K562 (cell line): Measurements from ENCODE around the gene LZTR1. TPM values are rescaled to one million over a fixed set of nuclear protein-coding genes. Genes with fewer than 3 reads are reported as not detected.

ENCODE experiments used
- BCOR ChIP-seq: fragments of 450-650 bp; IDR thresholded peaks from 2 replicates; pipeline ENCODE4 v1.6.1; 2016
- CBFB ChIP-seq: sonication (generic); formaldehyde crosslinking; IDR thresholded peaks from 2 replicates; pipeline ENCODE4 v1.4.0; 2020; ENCODE audit warnings: mild to moderate bottlenecking, missing genetic modification reagents
- EHMT2 ChIP-seq: fragments of 450-650 bp; IDR thresholded peaks from 2 replicates; pipeline ENCODE4 v1.6.1; 2018; ENCODE audit warnings: antibody characterized with exemption
- FOXM1 ChIP-seq, 2 experiments: fragments of 450-650 bp in 1 of 2; sonication (generic) in 1 of 2; formaldehyde crosslinking in 1 of 2; IDR thresholded peaks; 2 replicates each; pipeline versions ENCODE4 v1.6.1 to v1.9.0; 2017 to 2022; ENCODE audit warnings: low read depth in 2 of 2, mild to moderate bottlenecking in 2 of 2, missing genetic modification reagents in 1 of 2, moderate library complexity in 1 of 2
- GATAD2B ChIP-seq: fragments of 450-650 bp; IDR thresholded peaks from 2 replicates; pipeline ENCODE4 v1.6.1; 2017; ENCODE audit warnings: mild to moderate bottlenecking, borderline replicate concordance
- KDM1A ChIP-seq, 2 experiments: fragments of 450-650 bp; IDR thresholded peaks; 2 replicates each; pipeline ENCODE4 v1.6.1; 2016; ENCODE audit warnings: mild to moderate bottlenecking in 2 of 2
- MAFF ChIP-seq: IDR thresholded peaks from 2 replicates; pipeline ENCODE4 v1.6.1; 2012; ENCODE audit warnings: low read length, improper control_type of control experiment
- MTA1 ChIP-seq: fragments of 450-650 bp; IDR thresholded peaks from 2 replicates; pipeline ENCODE4 v1.6.1; 2017; ENCODE audit warnings: borderline replicate concordance
- MYC ChIP-seq, 2 experiments: fragments of 250-450 bp in 1 of 2; sonication (Bioruptor Pico) in 1 of 2; IDR thresholded peaks; 2 replicates each; pipeline versions ENCODE4 v1.5.1 to v1.6.1; 2012 to 2021; ENCODE audit warnings: low read depth in 2 of 2, borderline replicate concordance in 1 of 2, improper control_type of control experiment in 1 of 2, low read length in 1 of 2, mild to moderate bottlenecking in 1 of 2, moderate library complexity in 1 of 2
- OTX1 ChIP-seq: fragments of 450-650 bp; formaldehyde crosslinking; IDR thresholded peaks from 2 replicates; pipeline ENCODE4 v1.4.0; 2022; ENCODE audit warnings: mild to moderate bottlenecking
- PRMT5 ChIP-seq: sonication (generic); formaldehyde crosslinking; IDR thresholded peaks from 2 replicates; pipeline ENCODE4 v1.5.0; 2020; ENCODE audit warnings: missing genetic modification reagents
- PURB ChIP-seq: sonication (generic); formaldehyde crosslinking; IDR thresholded peaks from 2 replicates; pipeline ENCODE4 v1.9.0; 2021; ENCODE audit warnings: low read depth, mild to moderate bottlenecking, missing genetic modification reagents
- TCF3 ChIP-seq: sonication (generic); formaldehyde crosslinking; IDR thresholded peaks from 2 replicates; pipeline ENCODE4 v1.4.0; 2020; ENCODE audit warnings: mild to moderate bottlenecking, missing genetic modification reagents
- ZEB2 ChIP-seq: fragments of 450-650 bp; IDR thresholded peaks from 2 replicates; pipeline ENCODE4 v1.6.1; 2016
- ZFP1 ChIP-seq: fragments of 450-650 bp; formaldehyde crosslinking; IDR thresholded peaks from 2 replicates; pipeline ENCODE4 v1.4.0; 2020; ENCODE audit warnings: mild to moderate bottlenecking, mixed read lengths
- ZKSCAN1 ChIP-seq: fragments of 150-350 bp; IDR thresholded peaks from 2 replicates; pipeline ENCODE4 v1.6.1; 2016; ENCODE audit warnings: low read depth, low read length
- ZNF41 ChIP-seq: fragments of 250-450 bp; sonication (Bioruptor Pico); conservative IDR thresholded peaks from 2 replicates; pipeline ENCODE4 v1.4.0; 2020; ENCODE audit warnings: mild to moderate bottlenecking
- polyA plus RNA-seq, 8 experiments: library from polyadenylated mRNA; depleted of rRNA in 4 of 8; stranded (reverse) in 5 of 8; unstranded in 3 of 8; fragments of >200 nt; fragmentation: Nextera tagmentation in 2 of 8; fragmentation: Illumina TruSeq in 1 of 8; extraction: Ambion mirVana in 2 of 8; extraction: Trizol in 1 of 8; gene quantifications; 2 replicates each; pipeline versions ENCODE4 v1.2.1 to v1.2.3, GENCODE V29; 2011 to 2014; ENCODE audit warnings: inconsistent platforms in 1 of 8, missing spikeins in 1 of 8
- total RNA-seq, 7 experiments: library from RNA; depleted of rRNA in 6 of 7; stranded (reverse); fragments of >200 nt in 6 of 7; fragmentation: Illumina TruSeq in 2 of 7; extraction: Trizol in 2 of 7; gene quantifications; 2 replicates each; pipeline versions ENCODE4 v1.2.1 to v1.2.3, GENCODE V29; 2011 to 2021; ENCODE audit warnings: low replicate concordance in 1 of 7
- TF ChIP-seq, protein P1 (sequence below): fragments of 250-450 bp; sonication (Bioruptor Pico); IDR thresholded peaks from 2 replicates; pipeline ENCODE4 v1.5.0; 2021; ENCODE audit warnings: mild to moderate bottlenecking, borderline replicate concordance
- TF ChIP-seq, protein P2 (sequence below): fragments of 450-650 bp; formaldehyde crosslinking; IDR thresholded peaks from 2 replicates; pipeline ENCODE4 v1.4.0; 2020; ENCODE audit warnings: mild to moderate bottlenecking
- TF ChIP-seq, protein P3 (sequence below): IDR thresholded peaks from 3 replicates; pipeline ENCODE4 v1.6.1; 2011; ENCODE audit warnings: borderline replicate concordance, mild to moderate bottlenecking, moderate library complexity; ENCODE audit not compliant: insufficient read length; ENCODE audit errors: extremely low read depth
- TF ChIP-seq, protein P4 (sequence below): fragments of 450-650 bp; IDR thresholded peaks from 2 replicates; pipeline ENCODE4 v1.6.1; 2016; ENCODE audit warnings: missing biosample characterization, missing genetic modification characterization
- TF ChIP-seq, protein P5 (sequence below): sonication (generic); formaldehyde crosslinking; IDR thresholded peaks from 2 replicates; pipeline ENCODE4 v1.5.0; 2020; ENCODE audit warnings: missing genetic modification reagents

The LZTR1 gene
- total and polyA plus RNA-seq, 9 of the 15 experiments (the other 6 are each of a cell fraction or from before 2014, with no cell fraction given), result 2.2 to 135 (median 63.0) TPM

DNA sequence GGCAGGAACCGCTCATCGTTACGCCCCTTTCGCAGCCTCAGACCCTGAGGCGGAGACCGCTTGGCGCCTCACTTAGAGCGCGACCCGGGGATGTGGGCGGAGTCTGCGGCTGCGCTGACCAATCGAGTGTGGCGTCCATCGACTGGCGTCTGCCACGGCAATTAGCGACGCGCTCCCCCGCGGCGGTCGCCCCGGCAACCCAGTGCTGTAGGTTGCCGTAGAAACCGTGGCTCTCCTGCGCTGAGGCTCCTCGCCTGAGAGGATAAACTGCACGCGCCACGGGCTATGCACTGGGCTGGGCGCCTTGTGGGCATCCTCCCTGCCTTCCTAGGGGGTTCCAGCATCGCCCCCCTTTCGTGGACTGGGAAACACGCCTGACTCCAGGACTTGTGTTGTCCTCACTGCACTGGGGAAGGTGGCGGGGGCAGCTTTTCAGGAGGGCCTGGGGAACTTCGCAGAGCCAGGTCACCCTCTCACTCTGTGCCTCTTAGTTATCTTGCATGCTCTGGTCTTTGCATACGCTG lies 32.2 kb downstream of the LZTR1 start (continued):
- TF ChIP-seq TCF3 (CRISPR knock-in tag) (no peak), FOXM1 (IDR thresholded peaks at IDR 0.05; ENCODE audit: low read depth) (no peak), FOXM1 (CRISPR knock-in tag; IDR thresholded peaks at IDR 0.05; ENCODE audit: low read depth) (no peak), ZNF41 (CRISPR knock-in tag) (no peak; the same call in 1 of the 2 replicates), ZKSCAN1 (no peak; the same call in 1 of the 2 replicates), PURB (CRISPR knock-in tag) (no peak), MAFF (no peak), OTX1 (CRISPR knock-in tag) (no peak), EHMT2 (no peak), BCOR (no peak), KDM1A (IDR thresholded peaks at IDR 0.05) (no peak), CBFB (CRISPR knock-in tag) (no peak), MYC (IDR thresholded peaks at IDR 0.05; ENCODE audit: low read depth, low read length) (peak; percentile 36; the same call in 1 of the 2 replicates), MYC (CRISPR knock-in tag; IDR thresholded peaks at IDR 0.05; ENCODE audit: borderline replicate concordance, low read depth) (peak; percentile 83), ZFP1 (CRISPR knock-in tag) (no peak), ZEB2 (no peak), MTA1 (no peak), GATAD2B (no peak), PRMT5 (no peak)
- TF ChIP-seq, protein P1, sequence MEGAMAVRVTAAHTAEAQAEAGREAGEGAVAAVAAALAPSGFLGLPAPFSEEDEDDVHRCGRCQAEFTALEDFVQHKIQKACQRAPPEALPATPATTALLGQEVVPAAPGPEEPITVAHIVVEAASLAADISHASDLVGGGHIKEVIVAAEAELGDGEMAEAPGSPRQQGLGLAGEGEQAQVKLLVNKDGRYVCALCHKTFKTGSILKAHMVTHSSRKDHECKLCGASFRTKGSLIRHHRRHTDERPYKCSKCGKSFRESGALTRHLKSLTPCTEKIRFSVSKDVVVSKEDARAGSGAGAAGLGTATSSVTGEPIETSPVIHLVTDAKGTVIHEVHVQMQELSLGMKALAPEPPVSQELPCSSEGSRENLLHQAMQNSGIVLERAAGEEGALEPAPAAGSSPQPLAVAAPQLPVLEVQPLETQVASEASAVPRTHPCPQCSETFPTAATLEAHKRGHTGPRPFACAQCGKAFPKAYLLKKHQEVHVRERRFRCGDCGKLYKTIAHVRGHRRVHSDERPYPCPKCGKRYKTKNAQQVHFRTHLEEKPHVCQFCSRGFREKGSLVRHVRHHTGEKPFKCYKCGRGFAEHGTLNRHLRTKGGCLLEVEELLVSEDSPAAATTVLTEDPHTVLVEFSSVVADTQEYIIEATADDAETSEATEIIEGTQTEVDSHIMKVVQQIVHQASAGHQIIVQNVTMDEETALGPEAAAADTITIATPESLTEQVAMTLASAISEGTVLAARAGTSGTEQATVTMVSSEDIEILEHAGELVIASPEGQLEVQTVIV (CRISPR knock-in tag), result peak; percentile 85; the same call in 1 of the 2 replicates
- TF ChIP-seq, protein P2, sequence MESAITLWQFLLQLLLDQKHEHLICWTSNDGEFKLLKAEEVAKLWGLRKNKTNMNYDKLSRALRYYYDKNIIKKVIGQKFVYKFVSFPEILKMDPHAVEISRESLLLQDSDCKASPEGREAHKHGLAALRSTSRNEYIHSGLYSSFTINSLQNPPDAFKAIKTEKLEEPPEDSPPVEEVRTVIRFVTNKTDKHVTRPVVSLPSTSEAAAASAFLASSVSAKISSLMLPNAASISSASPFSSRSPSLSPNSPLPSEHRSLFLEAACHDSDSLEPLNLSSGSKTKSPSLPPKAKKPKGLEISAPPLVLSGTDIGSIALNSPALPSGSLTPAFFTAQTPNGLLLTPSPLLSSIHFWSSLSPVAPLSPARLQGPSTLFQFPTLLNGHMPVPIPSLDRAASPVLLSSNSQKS (CRISPR knock-in tag), result no peak
- TF ChIP-seq, protein P3, sequence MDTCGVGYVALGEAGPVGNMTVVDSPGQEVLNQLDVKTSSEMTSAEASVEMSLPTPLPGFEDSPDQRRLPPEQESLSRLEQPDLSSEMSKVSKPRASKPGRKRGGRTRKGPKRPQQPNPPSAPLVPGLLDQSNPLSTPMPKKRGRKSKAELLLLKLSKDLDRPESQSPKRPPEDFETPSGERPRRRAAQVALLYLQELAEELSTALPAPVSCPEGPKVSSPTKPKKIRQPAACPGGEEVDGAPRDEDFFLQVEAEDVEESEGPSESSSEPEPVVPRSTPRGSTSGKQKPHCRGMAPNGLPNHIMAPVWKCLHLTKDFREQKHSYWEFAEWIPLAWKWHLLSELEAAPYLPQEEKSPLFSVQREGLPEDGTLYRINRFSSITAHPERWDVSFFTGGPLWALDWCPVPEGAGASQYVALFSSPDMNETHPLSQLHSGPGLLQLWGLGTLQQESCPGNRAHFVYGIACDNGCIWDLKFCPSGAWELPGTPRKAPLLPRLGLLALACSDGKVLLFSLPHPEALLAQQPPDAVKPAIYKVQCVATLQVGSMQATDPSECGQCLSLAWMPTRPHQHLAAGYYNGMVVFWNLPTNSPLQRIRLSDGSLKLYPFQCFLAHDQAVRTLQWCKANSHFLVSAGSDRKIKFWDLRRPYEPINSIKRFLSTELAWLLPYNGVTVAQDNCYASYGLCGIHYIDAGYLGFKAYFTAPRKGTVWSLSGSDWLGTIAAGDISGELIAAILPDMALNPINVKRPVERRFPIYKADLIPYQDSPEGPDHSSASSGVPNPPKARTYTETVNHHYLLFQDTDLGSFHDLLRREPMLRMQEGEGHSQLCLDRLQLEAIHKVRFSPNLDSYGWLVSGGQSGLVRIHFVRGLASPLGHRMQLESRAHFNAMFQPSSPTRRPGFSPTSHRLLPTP, result no peak
- TF ChIP-seq, protein P4, sequence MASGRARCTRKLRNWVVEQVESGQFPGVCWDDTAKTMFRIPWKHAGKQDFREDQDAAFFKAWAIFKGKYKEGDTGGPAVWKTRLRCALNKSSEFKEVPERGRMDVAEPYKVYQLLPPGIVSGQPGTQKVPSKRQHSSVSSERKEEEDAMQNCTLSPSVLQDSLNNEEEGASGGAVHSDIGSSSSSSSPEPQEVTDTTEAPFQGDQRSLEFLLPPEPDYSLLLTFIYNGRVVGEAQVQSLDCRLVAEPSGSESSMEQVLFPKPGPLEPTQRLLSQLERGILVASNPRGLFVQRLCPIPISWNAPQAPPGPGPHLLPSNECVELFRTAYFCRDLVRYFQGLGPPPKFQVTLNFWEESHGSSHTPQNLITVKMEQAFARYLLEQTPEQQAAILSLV (tag), result no peak
- TF ChIP-seq, protein P5, sequence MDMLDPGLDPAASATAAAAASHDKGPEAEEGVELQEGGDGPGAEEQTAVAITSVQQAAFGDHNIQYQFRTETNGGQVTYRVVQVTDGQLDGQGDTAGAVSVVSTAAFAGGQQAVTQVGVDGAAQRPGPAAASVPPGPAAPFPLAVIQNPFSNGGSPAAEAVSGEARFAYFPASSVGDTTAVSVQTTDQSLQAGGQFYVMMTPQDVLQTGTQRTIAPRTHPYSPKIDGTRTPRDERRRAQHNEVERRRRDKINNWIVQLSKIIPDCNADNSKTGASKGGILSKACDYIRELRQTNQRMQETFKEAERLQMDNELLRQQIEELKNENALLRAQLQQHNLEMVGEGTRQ (CRISPR knock-in tag), result no peak
